Stimulated activated CD4-positive, alpha-beta T cell treated with anti-CD3 and anti-CD28 coated beads, Interleukin-1b, Interleukin-23, amount 100 ng/mL, for 1 hour (primary cell): Measurements from ENCODE around the gene BPIFB6.

Experiments
- DNase-seq, 2 donors: peaks; one replicate each; pipeline ENCODE4 v3.0.0-alpha.2; 2020; ENCODE audit warnings: low read depth in 2 of 2

Gene BPIFB6

DNA sequence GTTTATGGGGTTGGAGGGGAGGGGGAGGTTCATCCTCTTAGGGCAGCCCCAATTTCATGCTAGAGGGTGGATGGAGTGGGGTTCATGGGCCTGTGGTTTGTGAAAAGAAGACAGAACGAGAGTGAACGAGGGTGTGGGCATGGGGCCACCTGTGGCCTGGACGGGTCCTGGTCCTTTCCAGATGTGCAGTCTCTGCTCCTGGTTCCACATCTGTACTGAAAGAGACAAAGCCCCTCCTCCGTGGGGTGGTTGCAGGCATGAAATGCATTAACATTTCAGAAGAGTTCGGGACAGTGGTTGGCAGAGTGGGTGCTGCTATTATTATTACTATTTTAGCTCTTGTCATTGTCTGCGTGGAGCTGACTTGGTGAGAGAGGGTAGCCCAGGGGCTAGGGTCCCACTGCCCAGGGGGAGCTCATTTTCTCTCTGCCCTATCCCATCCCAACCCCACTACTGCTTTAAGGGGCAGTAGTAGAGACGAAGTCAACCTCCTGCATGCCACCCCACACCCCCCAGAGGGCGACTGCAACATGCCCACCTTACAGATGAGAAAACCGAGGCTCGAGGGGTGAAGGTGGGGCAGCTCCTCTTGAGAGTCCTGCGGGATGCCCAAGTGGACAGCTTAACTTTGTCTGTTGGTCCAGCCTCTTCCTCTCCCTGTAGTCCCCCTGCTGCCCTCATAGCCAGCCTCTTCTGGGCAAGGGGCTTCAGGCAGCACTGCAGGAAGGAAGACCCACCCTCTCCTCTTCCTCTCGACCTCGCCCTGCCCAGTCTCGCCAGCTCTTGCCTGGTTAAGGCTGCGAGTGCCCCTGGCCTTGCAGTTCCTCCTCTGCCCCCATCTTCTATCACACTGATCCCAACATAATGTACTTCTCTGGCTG, 15.5 kb upstream of the BPIFB6 start:
- DNase-seq, result no peak

DNA sequence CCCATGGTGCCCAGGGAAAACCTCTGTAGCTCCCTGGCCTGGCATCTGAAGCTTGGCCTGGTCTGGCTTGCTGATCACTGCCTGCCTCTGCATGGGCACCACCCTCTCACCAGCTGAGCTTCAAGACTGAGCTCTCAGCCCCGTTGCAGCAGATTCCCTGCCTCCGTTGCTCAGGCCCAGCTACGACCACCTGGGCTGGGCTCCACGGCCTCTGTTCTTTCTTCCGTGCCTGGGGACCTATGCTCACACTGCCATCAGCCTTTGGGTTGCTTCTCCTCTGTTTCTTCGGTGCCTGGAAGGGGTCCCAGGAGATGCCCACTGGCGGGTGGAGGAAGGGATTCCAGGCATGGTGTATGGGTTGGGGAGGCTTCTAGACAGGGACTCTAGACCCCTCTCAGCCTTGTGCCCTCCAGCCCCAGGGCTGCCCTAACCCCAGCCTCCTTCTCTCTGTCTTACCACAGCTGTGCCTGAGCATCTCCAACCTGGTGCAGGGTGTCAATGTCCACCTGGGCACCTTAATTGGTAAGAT, 14.8 kb upstream of the BPIFB6 start:
- no peak for DNase-seq

DNA sequence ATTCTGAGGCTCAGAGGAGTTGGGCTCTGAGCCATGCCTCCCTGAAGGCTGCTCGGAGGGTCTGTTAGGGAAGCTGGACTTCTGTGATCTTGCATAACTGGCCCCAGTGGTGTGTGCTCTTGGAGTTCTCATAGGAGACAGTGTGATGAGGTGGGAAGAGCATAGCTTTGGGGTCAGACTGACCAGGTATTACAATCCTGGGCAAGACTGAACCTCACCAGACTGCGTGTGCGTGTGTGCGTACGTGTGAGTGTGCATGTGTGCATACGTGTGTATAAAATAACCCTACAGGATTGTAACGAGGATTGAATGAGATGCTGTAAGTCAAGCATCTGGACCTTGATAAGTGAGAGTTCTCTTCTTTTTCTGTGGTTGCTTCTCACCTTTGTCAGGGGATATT, 13.9 kb upstream of the BPIFB6 start:
- DNase-seq, result no peak

DNA sequence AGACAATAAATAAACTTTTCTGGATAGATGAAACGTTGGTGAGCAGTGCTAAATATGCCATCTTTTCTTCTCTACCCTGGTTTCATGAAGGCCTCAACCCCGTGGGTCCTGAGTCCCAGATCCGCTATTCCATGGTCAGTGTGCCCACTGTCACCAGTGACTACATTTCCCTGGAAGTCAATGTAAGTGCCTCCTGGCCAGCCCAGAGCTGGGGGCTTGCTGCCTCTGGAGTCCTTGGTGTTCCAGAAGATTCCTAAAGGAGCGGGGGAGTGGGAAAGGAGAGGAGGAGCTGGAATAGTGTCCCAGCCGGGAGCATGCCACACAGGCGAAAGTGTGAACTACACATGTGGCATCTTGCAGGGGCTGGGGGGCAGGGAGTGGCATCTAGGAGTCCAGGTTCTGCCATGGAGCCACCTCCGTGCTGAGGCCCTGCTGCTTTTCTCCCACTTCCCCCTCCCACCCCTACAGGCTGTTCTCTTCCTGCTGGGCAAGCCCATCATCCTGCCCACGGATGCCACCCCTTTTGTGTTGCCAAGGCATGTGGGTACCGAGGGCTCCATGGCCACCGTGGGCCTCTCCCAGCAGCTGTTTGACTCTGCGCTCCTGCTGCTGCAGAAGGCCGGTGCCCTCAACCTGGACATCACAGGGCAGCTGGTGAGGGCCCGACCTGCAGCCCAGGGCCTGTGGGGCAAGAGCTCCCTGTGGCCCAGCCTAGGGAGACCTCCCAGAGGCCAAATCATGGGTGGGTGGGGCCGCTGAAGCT, 13.1 kb upstream of the BPIFB6 start:
- no peak for DNase-seq

DNA sequence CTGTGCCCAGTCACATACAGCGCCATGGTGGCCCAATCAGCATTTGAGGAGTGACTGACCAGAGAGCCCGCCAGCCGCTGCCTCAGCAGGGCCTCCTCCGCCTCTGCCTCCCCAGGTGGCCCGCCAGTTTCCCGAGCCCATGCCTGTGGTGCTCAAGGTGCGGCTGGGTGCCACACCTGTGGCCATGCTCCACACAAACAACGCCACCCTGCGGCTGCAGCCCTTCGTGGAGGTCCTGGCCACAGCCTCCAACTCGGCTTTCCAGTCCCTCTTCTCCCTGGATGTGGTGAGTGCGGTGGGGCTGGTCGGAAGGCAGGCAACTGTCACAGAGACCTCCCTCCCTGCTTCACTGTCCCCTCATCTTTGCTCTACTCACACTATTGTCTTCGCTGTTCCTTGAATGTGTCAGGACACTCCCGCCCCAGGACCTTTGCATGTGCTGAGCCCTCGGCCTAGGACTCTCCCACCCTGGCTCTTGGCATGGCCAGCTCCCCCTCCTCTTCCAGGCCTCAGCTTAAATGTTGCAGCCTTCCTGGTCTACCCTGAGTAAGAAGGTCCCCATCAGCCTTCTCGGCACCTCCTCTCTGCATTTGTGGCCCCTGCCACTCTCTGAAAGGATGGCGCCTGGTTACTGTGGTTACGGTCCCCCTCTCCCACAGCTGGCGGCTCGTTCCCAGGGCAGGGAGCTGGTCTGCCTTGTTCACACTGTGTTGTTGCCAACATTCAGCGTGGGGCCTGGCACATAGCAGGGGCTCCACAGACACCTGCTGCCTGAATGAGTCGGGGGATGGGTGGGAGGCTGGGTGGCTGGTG, 11.8 kb upstream of the BPIFB6 start:
- no peak for DNase-seq

DNA sequence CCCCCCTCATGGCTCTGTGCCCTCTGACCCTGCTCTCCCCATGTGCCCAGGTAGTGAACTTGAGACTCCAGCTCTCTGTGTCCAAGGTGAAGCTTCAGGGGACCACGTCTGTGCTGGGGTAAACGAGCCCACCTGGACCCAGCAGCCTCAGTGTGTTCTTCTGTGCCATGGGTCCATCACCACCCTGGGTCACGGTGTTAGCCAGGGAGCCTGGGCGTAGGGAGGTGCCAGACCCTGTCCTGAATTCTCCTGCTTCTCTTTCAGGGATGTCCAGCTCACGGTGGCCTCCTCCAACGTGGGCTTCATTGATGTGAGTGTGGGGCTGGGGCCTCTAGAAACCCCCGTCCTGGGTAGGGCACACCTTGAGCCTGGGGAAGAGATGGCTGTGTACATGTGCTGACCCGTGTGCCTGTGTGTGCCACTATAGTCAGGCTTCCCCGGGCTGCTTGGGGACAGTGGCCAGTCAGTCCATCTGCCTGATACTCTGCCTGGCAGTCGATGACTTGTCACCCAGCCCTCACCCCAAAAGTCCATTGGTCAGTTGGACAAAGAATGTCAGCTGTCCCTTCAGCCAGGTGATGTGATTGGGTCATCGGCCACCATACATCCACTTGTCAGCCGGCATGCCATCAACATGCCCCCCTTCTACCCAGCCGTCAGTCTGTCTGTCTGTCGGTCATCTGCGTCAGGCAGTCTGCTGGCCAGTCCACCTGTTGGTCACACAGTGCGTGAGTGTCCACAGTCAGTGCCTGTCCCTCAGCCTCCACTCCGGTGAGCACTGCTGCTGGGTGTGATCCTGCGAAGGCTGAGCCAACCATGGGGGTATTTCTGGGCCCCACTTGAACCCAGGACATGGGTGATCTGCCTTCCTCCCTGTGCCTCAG, 10.9 kb upstream of the BPIFB6 start:
- DNase-seq, result no peak

DNA sequence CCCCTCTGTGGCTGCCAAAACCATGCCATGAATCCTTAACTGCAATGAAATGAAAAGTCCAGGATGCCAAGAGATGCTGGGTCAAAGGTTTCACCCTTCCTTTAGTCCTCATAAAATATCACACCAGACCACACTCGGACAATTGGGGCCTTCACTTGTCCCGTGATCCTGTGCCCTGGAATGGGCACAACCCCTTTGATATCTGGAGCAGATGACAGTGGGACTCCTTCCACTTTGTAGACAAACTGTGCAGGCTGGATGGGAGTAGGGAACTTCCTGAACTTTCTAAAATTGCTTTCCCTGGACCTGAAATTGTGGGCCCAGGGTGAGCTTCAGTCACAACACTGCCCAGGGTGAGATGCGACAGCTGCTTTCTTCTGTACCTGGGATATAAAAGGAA, 9.6 kb upstream of the BPIFB6 start:
- no peak for DNase-seq

DNA sequence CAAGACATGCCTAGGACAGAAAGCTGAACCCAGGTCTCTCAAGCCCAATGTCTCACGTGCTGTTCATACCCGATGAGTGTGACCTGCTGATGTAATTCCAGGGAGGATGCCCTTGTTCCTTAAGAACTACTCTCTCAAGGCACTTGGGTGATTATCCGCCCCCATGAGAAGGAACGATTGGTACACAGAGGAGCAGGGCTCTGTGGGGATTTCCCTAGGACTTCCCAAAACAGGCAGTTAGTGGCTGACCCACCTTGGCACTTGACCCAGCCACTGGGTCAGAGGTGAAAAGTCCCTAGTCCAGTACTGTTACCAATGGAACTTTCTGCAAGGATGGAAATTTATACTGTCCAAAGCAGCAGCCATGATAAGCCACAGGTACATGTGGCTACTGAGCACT, 9.2 kb upstream of the BPIFB6 start:
- no peak for DNase-seq

DNA sequence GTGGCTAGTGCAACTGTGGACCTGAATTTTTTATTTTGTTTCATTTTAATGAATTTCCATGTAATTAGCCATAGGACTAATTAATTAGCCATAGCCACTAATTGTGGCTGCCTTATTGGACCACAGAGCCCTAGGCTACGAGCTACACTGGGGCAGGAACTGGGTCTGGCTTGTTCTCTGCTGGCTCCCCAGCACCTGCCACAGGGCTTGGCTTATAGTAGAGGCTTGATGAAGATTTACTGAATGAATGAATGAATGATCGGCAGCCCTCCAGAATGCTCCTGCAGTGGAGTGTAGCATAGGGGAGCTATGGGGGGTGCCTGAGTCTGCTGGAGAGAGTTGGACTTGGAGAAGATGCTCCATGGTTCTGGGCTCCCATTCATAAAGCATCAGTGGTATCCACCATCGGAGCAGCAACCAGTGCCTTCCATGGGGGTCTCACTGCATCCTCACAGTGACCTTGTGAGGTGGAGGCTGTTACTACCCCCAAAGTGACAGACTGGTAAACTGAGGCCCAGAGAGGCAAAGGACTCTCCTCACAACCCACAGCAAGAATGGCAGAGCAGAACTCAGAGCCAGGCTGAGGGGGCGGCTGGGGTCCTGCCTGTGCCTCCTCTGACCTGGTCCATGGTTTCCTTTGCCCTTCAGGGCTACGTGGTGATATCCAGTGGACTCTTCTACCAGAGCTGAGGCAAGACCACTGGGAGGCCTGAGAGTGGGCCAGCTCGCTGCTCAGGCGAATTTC, 8.6 kb upstream of the BPIFB6 start:
- no peak for DNase-seq

DNA sequence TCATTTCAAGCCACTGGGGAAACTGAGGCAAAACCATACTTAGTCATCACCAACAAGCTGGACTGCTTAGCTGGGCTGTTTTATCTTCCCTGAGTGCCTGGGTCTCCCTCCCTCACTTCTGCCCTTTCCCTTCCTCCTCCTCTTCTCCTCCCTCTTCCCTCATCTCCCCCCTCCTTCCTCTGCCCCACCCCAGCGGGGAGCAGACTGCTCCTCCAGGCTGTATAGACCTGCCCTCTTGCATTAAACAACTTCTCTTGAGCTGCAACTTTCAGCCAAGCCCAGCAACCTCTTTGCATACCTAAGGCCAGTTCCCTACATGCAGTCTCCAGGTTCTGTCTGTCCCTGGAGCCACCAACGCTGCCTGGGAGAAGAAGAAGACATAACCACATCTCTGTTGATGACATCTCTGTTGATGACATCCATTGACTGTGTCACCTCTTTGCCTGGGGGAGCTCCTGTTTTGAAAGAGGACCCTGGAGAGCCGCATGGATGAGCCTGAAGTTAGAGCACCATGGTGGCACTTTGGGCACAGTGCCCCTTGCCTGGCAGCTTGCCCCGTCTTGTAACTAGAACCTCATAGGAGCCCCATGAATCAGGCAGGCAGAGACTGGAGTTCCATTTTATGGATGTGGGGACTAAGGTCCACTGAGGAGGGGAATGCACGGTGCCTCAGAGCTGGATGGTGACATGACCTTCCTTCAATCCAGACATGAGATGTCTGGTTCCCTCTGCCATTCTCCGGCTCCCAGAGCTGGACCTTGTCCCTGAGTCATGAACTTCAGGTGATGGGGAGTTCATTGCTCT, 7.8 kb upstream of the BPIFB6 start:
- DNase-seq, result no peak

DNA sequence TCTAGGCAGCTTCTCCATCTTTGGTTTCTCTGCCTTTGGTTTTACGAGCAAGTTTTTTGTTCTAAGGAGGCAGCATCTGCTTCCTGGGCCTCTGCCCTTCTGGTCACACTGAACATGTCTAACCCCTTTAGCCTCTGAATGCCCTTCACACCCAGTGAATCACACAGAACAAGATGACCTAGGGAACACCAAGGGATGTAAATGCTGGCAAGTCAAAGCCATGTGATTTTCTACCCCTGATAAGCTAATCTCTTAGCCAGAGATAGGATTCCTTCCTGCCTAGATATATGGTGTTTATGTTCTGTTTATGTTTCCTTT, 7.2 kb upstream of the BPIFB6 start:
- DNase-seq, result no peak

DNA sequence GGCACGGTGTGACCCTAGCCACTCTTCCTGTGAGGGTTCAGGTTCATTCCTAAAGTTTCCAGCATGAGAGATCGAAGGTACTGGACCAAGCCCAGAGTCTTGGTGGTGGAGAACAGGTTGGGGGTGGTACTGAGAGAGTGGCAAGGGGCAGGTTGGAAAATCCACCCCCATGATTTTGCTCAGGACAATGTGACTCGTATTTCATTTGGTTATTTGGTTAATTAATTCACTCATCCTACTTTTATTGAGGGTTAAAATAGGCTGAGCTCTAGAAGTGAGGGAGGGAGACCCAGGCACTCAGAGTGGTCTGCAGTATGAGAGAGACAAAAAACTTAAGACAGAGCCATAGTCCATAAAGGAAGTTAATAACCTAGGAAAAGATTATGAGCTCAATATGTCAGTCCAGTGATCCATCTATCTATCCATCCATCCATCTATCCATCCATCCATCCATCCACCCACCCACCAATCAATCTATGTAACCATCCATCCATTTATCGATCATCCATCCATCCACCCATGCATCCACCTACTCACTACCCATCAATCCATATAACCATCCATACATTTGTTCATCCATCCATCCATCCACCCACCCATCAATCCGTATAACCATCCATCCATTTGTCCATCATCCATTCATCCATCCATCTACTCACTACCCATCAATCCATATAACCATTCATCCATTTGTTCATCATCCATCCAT, 6.7 kb upstream of the BPIFB6 start:
- no peak for DNase-seq

DNA sequence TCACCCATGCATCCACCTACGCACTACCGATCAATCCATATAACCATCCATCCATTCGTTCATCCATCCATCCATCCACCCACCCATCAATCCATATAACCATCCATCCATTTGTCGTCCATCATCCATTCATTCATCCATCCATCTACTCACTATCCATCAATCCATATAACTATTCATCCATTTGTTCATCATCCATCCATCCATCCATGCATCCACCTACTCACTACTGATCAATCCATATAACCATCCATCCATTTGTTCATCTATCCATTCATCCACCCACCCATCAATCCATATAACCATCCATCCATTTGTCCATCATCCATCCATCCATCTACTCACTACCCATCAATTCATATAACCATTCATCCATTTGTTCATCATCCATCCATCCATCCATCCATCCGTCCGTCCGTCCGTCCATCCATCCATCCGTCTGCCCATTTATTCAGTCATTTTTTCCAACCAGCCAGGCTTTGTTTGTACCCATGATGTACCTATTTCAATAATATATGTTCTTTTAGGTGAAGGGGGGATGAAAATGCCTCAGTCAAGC, 6.1 kb upstream of the BPIFB6 start:
- no peak for DNase-seq

DNA sequence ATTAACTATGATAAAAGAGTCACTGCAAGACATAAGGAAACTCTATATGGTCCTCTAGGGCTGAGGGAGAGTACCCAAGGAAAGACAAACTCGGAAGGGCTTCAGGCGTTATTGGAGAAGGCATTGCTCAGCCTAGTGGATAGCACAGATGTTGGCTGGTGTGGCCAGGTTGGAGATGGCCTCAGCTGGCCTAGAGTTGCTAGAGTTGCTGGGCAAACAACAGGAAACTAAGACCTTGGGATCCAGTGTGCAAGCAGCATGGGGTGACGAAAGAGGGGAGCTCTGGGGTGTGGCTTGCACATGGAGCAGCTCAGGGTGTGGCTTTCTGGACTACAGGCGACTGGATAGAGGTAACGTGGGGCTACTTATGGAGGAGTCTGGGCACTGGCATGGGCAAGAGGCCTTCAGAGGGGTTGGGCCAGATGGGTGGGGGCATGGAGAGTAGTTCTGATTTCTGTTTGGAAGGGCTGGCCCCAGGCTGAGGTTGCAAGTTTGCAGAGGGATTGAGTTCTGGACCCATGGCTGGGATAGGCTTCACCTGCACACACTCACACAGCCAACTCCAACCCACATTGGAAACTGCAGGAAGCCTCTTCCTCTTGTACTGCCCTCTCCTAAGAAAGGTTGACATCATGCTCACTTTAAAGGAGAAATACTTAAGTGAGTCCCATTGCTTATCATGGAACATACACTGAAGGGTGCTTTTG, 5.2 kb upstream of the BPIFB6 start:
- no peak for DNase-seq

DNA sequence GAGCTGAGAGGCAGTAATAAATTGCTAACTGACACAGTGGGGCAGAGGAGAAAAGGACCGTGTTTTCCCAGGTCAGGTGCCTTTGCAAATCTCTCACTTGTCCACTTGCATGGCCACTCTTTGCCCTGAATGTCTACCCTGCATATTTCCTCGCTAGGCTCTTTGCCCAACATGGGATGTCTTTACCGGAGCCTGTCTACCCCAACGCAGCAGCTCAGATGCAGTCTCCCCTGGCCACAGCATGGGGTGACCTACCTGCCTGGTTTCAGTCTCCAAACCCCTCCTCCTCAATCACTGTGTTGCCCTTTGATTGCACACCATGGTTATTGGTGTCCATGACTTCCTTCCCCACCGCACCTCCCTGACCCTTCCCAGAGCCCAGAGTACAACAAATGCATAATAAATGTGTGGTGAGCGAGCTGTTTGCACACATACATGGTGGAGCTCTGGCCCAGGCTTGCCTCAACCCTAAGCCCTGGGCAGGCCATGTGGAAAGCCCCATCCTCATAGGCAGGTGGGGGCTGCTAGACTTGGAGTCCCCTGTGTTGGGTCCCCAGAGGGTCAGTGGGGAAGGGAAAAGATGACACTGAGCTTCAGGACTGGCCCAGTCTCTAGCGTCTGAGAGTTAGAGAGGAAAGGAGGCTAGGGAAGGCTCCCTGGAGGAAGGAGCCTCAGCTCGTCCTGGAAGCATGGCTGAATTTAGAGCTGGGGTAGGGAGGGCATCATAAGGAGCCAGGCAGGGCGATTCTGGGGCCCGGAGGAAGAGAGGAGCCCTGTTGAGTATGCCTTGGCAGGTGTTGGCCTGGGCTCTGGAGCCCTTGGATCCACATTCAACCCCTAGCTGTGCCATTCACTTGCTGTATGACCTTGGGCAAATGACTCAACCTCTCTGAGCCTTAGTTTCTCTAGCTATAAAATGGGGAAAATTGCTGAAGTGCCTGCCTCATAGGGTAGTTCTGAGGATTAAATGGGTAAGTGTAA, 4.4 kb upstream of the BPIFB6 start:
- no peak for DNase-seq

DNA sequence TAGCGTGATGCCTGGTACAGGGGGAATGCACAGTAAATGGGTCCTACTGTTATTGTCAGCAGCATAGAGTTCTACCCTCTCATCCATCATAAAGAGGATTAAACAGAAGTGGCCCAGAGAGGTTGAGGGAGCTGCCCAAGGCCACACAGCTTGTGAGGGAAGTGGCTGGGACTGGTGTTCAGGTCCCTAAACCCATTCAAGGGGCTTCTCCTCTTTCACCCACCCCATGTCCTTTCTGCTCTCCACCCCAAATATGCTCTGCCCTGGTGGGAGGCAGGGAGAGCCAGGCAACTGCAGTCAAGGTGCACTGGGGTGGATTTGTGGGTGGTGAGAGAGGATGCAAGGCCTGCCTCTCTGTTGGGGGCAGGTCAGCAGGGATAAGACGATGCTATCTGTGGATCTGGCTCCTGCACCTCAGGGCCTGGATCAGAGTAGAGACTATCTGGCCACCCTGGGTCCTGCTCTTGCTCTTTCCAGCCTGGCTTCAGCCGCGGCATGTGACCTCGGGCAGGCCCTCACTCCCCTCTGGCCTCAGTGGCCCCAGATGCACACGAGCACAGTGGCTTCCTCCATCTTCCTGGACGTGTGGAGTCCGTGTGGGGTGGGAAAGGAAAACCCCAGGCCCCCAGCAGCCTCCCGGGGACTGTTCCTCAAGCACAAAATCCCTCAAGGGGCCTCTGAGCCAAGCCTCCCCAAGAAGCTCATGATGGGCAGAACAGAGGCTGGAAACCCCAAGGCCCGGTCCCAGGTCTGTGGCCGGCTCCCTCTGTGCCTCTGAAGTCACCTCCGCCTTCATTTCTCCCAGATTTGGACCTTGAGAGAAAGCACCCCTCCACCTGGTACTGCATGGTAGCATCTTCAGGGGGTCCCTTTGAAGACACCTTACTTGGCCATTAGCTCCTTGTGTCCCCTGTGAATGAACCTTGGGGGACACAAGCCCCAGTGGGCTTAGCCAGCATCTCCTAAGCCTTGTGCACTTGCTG, 3.4 kb upstream of the BPIFB6 start:
- DNase-seq, result no peak
